Measurements from ENCODE around the gene GAST. TPM values are rescaled to one million over a fixed set of nuclear protein-coding genes. Genes with fewer than 3 reads are reported as not detected.

GAST gene
- total RNA-seq, 1 donor from 2014 or later, result not detected

GRCh38 chr17:41707803-41708669, 4.1 kb upstream of the GAST start:
- DNase-seq (ENCODE audit: low read depth in 2 of 2), result no peak

DNA sequence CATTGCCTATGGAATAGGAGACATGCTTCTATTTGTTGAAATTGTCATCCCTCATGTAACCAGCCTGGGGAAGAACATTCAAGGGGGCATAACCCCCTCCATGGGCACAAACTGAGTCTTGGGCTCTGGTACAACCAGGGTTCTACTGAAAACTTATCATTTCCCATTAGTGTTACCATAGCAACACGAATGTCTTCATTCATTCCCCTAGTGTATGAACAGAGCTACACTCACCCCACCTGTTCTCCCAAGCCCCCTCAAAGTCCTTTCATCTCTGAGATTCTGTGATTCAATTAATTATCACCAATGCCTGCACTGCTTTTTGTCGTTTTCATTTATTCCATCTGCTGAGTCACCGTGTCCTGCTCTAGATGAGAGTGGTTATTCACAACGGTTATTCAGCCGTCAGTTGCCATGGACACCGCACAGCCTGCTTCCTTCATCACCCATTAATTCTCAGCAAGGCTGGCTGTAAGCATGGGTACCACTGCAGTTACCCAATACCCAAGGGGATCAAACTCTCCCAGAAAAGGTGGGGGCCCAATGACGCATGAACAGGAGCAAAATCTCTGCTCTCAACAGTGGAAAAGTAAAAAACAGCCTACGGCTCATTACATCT, 1.6 kb upstream of the GAST start:
- DNase-seq (ENCODE audit: low read depth in 2 of 2), result peak; percentile 59 to 84

GRCh38 chr17:41717408-41718286, 5.5 kb downstream of the GAST start:
- no peak for DNase-seq (ENCODE audit: low read depth in 2 of 2)

DNA sequence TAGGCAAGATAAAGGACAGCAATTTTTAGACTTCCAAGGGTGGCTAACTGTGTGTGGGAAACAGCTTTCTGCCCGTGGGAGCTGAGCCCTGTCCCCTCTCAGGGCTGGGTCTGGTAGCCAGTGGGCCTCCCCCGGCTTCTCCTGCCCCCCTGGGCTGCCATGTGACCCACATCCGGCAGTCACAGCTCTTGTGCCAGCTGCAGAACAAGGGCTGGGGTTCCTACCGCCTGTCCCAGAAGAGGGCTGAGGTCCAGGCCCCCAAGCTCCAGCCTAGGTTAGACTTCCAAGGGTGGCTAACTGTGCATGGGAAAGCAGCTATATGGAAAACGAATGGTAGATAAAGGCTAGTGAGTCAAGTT, 6.1 kb downstream of the GAST start:
- no peak for DNase-seq (ENCODE audit: low read depth in 2 of 2)

DNA sequence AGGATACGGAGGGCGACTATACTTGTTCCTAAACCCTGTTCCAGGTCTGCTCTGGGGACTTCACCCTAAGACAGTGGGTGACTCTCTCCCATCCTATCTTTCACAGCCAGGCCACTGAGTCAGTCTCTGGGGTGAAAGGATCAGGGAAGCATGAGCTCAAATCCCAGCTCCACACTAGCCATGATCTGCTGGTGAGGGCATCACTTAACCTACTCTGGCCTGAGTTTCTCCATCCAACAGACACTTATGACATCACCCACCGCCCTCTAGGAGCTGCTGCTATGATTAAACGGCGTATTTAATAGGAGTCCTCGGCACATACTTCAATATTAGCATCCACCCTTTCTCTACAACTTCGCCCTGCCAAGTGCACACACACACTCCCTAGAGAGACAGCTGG, 10.1 kb downstream of the GAST start:
- no peak for DNase-seq (ENCODE audit: low read depth in 2 of 2)

GRCh38 chr17:41723801-41724475, 11.8 kb downstream of the GAST start:
- DNase-seq (ENCODE audit: low read depth in 2 of 2), result no peak

DNA sequence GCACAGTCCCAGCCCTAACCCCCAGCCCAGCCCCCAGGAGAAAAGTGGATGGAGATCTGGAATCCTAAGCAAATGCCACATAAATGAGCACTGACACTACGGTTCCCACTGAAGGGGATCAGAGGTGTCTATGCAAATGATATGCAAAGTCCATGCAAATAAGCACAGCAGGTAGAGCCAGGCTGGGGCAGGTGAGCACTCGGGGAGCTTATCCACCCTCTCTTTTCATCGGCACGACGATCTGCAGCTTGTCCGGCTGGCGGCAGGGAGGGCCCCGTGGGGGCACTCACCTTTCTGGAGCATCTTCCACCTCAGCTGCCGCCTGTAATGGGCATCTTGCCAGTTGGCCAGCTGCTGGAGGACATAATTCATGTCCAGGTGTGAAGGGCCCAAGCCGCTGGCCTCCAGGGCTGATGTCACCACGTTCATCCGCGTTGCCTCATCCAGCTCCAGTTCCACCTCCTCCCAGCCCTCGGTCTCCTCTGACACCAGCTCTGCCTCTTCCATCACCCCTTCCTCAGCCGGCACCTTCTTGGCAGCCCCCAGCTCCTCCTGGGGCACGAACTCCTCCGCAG, 12.4 kb downstream of the GAST start:
- no peak for DNase-seq (ENCODE audit: low read depth in 2 of 2)

DNA sequence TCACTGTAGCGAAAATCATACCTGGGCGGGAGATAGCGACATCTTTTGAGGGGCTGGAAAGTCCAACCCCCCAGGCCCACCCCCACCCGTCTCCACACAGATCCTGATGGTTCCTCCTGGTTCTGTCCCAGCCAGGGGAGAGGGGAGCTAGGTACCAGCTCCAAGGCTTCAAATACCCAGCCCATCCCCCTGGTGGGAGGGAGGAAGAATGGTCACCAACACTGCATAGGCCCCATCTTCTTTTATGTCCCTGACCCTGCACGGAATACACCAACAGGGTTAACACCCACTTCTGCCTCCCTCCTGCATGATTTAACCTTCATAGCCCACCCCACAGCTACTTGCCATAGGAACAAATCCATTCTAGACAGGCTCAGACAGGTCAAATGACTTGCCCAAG, 13.0 kb downstream of the GAST start:
- DNase-seq (ENCODE audit: low read depth in 2 of 2), result no peak

DNA sequence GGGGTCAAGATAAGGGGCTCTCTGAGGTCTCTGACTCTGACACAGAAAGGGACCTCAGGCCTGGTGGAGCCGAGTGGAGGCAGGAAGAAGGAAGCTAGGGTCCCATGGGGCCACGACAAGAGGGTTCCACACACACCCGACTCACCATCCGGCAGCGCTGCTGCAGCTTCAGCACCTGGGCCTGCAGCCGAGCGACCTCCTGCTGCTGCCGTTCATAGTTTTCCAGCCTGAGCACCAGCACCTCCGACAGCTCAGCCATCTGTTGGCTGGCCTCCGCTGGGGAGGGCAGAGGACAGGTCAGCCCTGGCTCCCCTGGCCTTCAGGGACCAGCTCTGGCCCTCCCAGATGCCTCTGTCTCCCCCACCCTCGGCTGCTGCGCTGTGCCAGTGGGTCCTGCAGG, 15.9 kb downstream of the GAST start:
- DNase-seq (ENCODE audit: low read depth in 2 of 2), result no peak

DNA sequence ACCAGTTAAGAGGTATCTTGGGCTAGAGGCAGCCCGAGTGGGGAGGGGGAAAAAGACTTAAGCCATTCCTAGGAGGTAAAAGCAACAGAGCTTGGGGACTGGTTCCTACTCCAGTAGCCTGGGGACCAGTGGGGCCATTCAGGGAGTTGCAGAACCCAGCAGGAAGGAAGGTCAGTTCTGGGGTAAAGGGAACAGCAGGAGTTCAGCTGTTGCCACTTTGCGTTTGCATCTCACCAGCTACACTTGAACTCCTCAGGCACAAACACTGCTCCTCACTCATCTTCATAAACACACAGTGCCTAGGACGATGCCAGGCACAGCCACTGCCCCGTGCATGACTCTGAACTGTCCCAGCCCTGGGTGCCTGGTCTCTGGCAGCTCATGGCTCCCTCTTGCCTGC, 18.3 kb downstream of the GAST start:
- no peak for DNase-seq (ENCODE audit: low read depth in 2 of 2)

GRCh38 chr17:41731836-41732235, 19.7 kb downstream of the GAST start:
- no peak for DNase-seq (ENCODE audit: low read depth in 2 of 2)

DNA sequence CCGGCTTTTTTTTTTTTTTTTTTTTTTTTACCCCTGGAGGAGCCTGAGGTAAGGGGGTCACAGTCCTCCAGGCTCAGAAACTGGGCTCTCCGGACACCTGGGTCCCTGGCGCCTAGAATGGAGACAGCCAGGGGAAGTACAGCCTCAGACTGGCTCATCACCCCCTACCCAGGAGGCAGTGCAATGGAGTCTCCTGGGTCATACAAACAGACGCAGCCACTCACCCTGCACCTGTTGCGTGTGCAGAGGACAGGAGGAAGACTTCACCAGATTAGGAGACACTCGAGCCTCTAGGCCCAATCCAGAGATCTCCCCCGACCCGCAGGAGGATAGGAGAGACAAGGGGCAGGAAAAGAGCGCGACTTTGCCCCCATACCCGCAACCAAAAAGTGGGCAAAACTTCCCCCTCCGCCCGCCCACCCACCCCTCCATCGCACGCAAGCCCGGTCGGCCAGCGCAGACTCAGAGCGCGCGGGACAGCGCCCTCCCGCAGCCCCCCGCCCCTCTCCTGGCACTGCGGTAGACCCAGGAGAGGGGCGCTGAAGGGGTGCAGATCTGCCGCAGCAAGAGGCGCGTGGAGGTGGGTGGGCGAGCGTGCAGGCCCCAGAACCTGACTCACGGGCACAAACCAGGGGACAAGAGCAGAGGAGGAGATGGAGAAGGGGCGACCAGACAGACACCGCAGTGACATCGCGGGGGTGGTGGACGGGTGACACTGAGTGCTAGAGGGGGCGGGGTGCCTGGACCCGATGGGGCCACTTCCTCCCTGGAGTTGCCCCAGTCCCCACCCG, 21.4 kb downstream of the GAST start:
- DNase-seq (ENCODE audit: low read depth in 2 of 2), result no peak

DNA sequence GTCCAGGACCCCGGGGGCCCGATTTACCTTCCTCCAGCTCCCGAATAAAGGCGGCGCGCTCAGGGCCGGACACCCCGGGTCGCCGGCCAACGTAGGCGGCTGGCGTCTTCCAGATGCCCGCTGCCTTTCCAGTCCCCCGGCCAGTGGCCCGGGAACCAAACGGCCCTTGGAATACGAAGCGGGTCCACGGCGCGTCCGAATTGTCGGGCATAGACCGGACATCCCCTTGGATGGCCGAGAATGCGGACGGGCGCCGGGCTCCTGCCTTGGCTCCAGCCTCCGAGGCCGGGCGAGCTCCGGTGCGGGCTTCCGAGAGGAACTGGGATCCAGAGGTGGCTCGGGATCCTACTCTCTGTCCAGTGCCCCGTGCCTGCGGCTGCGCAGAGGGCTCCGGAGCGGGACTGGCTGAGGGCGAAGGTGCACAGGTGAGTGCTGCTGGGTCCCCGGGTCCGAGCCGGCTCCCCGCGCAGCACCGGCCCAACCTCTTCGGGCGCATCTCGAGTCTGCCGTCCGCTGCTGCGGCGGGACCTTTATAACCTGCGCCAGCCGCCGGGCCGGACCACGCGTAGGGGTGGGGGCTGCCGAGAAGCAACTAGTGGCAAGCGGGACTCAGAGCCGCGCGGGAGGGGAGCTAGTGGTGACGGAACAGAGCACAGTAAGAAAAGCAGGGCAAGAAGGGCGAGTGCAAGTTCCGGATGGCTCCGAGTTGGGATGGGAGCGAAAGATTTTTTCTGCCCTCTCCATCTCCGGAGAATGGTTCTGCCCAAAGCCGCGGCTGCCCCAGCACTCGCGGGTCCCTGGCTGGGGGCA, 22.2 kb downstream of the GAST start, which contains the start of gene HAP1:
TSS of gene HAP1 (minus strand) at position 505 of the 810 bp plus-strand sequence. CDS start at position 496, 9 bp downstream.
- DNase-seq (ENCODE audit: low read depth in 2 of 2), result peak in 1 of 2 donors; percentile 14

DNA sequence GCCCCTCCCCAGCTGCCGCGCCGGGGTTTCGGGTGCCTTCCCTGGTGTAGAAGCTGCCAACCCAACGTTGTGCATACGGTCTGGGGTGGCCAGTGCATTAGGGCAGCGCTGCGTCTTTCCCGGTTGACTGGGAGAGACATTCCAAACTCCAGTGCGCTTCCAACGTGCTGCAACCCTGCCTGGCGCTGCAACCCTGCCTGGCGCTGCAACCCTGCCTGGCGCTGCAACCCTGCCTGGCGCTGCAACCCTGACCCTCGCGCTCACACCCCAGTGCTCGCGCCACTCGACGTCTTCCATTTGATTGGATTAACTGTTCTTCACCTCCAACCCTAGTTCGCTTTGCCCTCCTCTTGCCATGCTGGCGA, 22.8 kb downstream of the GAST start:
- DNase-seq (ENCODE audit: low read depth in 2 of 2), result no peak

GRCh38 chr17:41735744-41736143, 23.6 kb downstream of the GAST start:
- no peak for DNase-seq (ENCODE audit: low read depth in 2 of 2)

DNA sequence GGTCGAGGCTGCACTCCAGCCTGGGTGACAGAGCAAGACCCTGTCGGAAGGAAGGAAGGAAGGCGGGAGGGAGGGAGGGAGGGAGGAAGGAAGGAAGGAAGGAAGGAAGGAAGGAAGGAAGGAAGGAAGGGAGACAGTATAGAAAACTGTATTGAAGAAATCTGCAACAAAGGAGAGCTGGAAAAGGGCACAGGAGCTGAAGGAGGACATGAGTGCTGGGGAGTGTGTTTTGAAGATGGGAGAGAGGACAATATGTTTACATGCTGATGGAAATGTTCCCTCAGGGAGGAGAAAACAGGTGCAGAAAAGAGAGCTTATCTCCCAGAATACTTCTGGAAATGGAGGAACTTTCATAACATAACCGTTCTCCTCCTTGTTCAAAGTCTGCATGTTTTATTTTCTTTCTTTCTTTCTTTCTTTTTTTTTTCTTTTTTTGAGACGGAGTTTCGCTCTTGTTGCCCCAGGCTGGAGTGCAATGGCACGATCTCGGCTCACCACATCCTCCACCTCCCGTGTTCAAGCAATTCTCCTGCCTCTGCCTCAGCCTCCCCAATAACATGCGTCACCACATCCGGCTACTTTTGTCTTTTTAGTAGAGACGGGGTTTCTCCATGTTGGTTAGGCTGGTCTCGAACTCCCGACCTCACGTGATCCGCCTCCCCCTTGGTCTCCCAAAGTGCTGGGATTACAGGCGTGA, 25.0 kb downstream of the GAST start:
- DNase-seq (ENCODE audit: low read depth in 2 of 2), result no peak

DNA sequence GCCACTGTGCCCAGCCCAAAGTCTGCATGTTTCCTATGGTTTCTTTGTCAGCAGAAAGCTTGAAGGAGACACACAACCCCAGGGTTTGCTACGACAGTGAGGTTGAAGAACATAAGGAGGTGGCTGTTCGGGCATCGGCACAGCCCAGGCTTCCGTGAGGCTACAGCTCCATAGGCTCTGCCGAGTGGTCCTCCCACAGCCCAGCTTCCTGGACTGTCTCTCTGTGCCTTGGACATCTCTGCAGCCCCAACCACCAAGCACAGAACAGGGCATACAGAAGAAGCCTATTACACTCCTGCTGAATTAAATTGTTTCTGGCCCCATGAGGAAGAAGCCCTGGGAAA, 25.5 kb downstream of the GAST start:
- no peak for DNase-seq (ENCODE audit: low read depth in 2 of 2)

- peak; percentile 71 to 87 for DNase-seq (ENCODE audit: low read depth in 2 of 2)
These were observed 26.1 kb downstream of the GAST start for GRCh38 chr17:41738077-41738800.

- DNase-seq (ENCODE audit: low read depth in 2 of 2), result no peak
These were observed 26.6 kb downstream of the GAST start for GRCh38 chr17:41738801-41739112.
